ENCODE data around the gene LRRTM3.

The LRRTM3 gene

GRCh38 chr10:66934711-66935110 is 8.9 kb downstream of the LRRTM3 start:
- no peak for DNase-seq (ENCODE audit: low read depth)

- no peak for DNase-seq (ENCODE audit: low read depth)
Observed at GRCh38 chr10:66940965-66941364, 15.1 kb downstream of the LRRTM3 start.

- no peak for DNase-seq (ENCODE audit: low read depth)
Observed at GRCh38 chr10:66941491-66941890, 15.7 kb downstream of the LRRTM3 start.

GRCh38 chr10:66942407-66942806 is 16.6 kb downstream of the LRRTM3 start:
- DNase-seq (ENCODE audit: low read depth): no peak

GRCh38 chr10:66943590-66943989 is 17.8 kb downstream of the LRRTM3 start:
- no peak for DNase-seq (ENCODE audit: low read depth)

- DNase-seq (ENCODE audit: low read depth): no peak
Observed at GRCh38 chr10:66951896-66952295, 26.1 kb downstream of the LRRTM3 start.

- no peak for DNase-seq (ENCODE audit: low read depth)
Observed at GRCh38 chr10:66958466-66958865, 32.6 kb downstream of the LRRTM3 start.

- DNase-seq (ENCODE audit: low read depth): no peak
Observed at GRCh38 chr10:66964946-66965345, 39.1 kb downstream of the LRRTM3 start.

GRCh38 chr10:66980246-66980815 is 54.5 kb downstream of the LRRTM3 start:
- no peak for DNase-seq (ENCODE audit: low read depth)

- DNase-seq (ENCODE audit: low read depth): no peak
Observed at GRCh38 chr10:66981361-66982052, 55.7 kb downstream of the LRRTM3 start.

- no peak for DNase-seq (ENCODE audit: low read depth)
Observed at GRCh38 chr10:66982053-66982420, 56.2 kb downstream of the LRRTM3 start.

- DNase-seq (ENCODE audit: low read depth): no peak
Observed at GRCh38 chr10:66982792-66983474, 57.1 kb downstream of the LRRTM3 start.

- no peak for DNase-seq (ENCODE audit: low read depth)
Observed at GRCh38 chr10:66983475-66983818, 57.6 kb downstream of the LRRTM3 start.

GRCh38 chr10:66990143-66990830 is 64.5 kb downstream of the LRRTM3 start:
- DNase-seq (ENCODE audit: low read depth): no peak

- no peak for DNase-seq (ENCODE audit: low read depth)
Observed at GRCh38 chr10:66996996-66997395, 71.2 kb downstream of the LRRTM3 start.

GRCh38 chr10:66999762-67000545 is 74.1 kb downstream of the LRRTM3 start:
- no peak for DNase-seq (ENCODE audit: low read depth)

- no peak for DNase-seq (ENCODE audit: low read depth)
Observed at GRCh38 chr10:67004690-67005089, 78.9 kb downstream of the LRRTM3 start.

GRCh38 chr10:67005981-67006380 is 80.1 kb downstream of the LRRTM3 start:
- no peak for DNase-seq (ENCODE audit: low read depth)

- no peak for DNase-seq (ENCODE audit: low read depth)
Observed at GRCh38 chr10:67011480-67011879, 85.6 kb downstream of the LRRTM3 start.

- DNase-seq (ENCODE audit: low read depth): no peak
Observed at GRCh38 chr10:67011981-67012380, 86.1 kb downstream of the LRRTM3 start.

- no peak for DNase-seq (ENCODE audit: low read depth)
Observed at GRCh38 chr10:67015225-67015624, 89.4 kb downstream of the LRRTM3 start.

- DNase-seq (ENCODE audit: low read depth): no peak
Observed at GRCh38 chr10:67017218-67017617, 91.4 kb downstream of the LRRTM3 start.

Measured in HS-27A (cell line).